HG03432 (cell line): ENCODE results near the gene PGGHG.

Experiments
- ATAC-seq: cut with Tn5 transposase; IDR thresholded peaks from one replicate; pipeline ENCODE4 v1.9.1; 2021; ENCODE audit warnings: mild to moderate bottlenecking, moderate library complexity; ENCODE audit not compliant: unreplicated experiment

Gene PGGHG

DNA sequence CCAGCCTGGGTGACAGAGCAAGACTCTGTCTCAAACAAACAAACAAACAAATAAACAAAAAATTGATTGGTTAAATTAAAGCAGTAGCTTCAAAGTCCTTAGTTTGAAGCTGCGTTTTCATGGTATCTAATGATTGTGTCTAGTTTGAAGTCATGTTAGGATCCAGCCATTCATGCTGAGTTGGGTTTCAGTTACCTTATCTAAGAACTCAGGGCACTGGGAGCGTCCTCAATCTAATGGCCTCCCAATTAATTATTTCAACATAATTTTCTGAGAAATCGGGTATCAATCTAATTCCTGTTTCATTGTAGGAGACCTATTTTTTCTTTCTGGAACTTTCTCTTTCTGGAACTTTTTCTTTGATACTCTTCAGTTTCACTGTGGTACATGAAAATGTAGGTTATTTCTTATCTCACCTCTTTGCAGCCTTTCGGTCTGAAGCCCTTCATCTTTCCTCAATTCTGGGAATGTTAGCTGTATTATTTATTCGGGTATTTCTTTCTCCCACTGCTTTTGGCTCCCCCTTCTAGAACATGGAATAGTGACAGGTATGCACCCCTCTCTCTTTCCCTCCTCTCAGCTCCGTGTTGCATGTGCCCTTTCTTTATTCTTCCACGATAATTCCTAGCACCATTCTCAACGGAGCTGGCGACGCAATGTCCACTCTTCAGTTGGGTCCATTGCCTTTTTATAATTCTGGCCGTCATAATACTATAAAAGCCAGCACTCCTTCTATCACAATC lies 56.1 kb downstream of the PGGHG start:
- no peak for ATAC-seq
